HEK293 (cell line): ENCODE measurements around the gene MPPE1.

ENCODE experiments used
- CTCF ChIP-seq: fragments of 450-650 bp; formaldehyde crosslinking; IDR thresholded peaks from 2 replicates; pipeline ENCODE4 v1.5.1; 2016; ENCODE audit warnings: missing biosample characterization, missing genetic modification characterization
- FEZF1 ChIP-seq: fragments of 450-650 bp; formaldehyde crosslinking; IDR thresholded peaks from 2 replicates; pipeline ENCODE4 v1.5.1; 2016; ENCODE audit warnings: missing biosample characterization, missing genetic modification characterization
- GFI1B ChIP-seq: fragments of 450-650 bp; formaldehyde crosslinking; IDR thresholded peaks from 2 replicates; pipeline ENCODE4 v1.5.1; 2016; ENCODE audit warnings: missing biosample characterization, missing genetic modification characterization
- HOXC10 ChIP-seq: sonication (generic); formaldehyde crosslinking; IDR thresholded peaks from 2 replicates; pipeline ENCODE4 v1.8.1; 2023; ENCODE audit warnings: mild to moderate bottlenecking, missing genetic modification reagents
- KLF1 ChIP-seq: fragments of 450-650 bp; formaldehyde crosslinking; IDR thresholded peaks from 2 replicates; pipeline ENCODE4 v1.5.1; 2016; ENCODE audit warnings: missing biosample characterization, missing genetic modification characterization
- KLF9 ChIP-seq: fragments of 450-650 bp; formaldehyde crosslinking; IDR thresholded peaks from 2 replicates; pipeline ENCODE4 v1.5.1; 2016; ENCODE audit warnings: missing biosample characterization, missing genetic modification characterization, low read depth
- MYNN ChIP-seq: fragments of 450-650 bp; formaldehyde crosslinking; IDR thresholded peaks from 2 replicates; pipeline ENCODE4 v1.5.1; 2016; ENCODE audit warnings: missing biosample characterization, missing genetic modification characterization, borderline replicate concordance
- PATZ1 ChIP-seq: fragments of 450-650 bp; formaldehyde crosslinking; IDR thresholded peaks from 2 replicates; pipeline ENCODE4 v1.5.1; 2016; ENCODE audit warnings: missing biosample characterization, missing genetic modification characterization
- SETDB1 ChIP-seq: IDR thresholded peaks from one replicate; pipeline ENCODE4 v1.6.1; 2017; ENCODE audit warnings: mild to moderate bottlenecking, low read length, moderate library complexity, mixed read lengths; ENCODE audit not compliant: insufficient read length
- SP3 ChIP-seq: fragments of 450-650 bp; formaldehyde crosslinking; IDR thresholded peaks from 2 replicates; pipeline ENCODE4 v1.5.1; 2016; ENCODE audit warnings: missing biosample characterization, missing genetic modification characterization
- TCF7L2 ChIP-seq: IDR thresholded peaks from 2 replicates; pipeline ENCODE4 v1.6.1; 2011; ENCODE audit warnings: low read depth, mild to moderate bottlenecking, inconsistent platforms, low read length, moderate library complexity, borderline replicate concordance
- ZBTB1 ChIP-seq: fragments of 450-650 bp; formaldehyde crosslinking; IDR thresholded peaks from 2 replicates; pipeline ENCODE4 v1.5.1; 2016; ENCODE audit warnings: missing biosample characterization, missing genetic modification characterization
- ZBTB17 ChIP-seq: fragments of 450-650 bp; formaldehyde crosslinking; IDR thresholded peaks from 2 replicates; pipeline ENCODE4 v1.5.1; 2016; ENCODE audit warnings: missing biosample characterization, missing genetic modification characterization
- ZNF133 ChIP-seq: fragments of 450-650 bp; formaldehyde crosslinking; IDR thresholded peaks from 2 replicates; pipeline ENCODE4 v1.5.1; 2016; ENCODE audit warnings: missing biosample characterization, missing genetic modification characterization
- ZNF138 ChIP-seq: fragments of 450-650 bp; formaldehyde crosslinking; IDR thresholded peaks from 2 replicates; pipeline ENCODE4 v1.5.1; 2016; ENCODE audit warnings: missing biosample characterization, missing genetic modification characterization, borderline replicate concordance
- ZNF146 ChIP-seq: fragments of 450-650 bp; formaldehyde crosslinking; IDR thresholded peaks from 2 replicates; pipeline ENCODE4 v1.5.1; 2016; ENCODE audit warnings: missing biosample characterization, missing genetic modification characterization
- ZNF169 ChIP-seq: fragments of 450-650 bp; formaldehyde crosslinking; IDR thresholded peaks from 2 replicates; pipeline ENCODE4 v1.5.1; 2016; ENCODE audit warnings: missing biosample characterization, missing genetic modification characterization
- ZNF18 ChIP-seq: fragments of 450-650 bp; formaldehyde crosslinking; IDR thresholded peaks from 2 replicates; pipeline ENCODE4 v1.5.1; 2016; ENCODE audit warnings: missing biosample characterization, missing genetic modification characterization
- ZNF2 ChIP-seq: fragments of 450-650 bp; formaldehyde crosslinking; IDR thresholded peaks from 2 replicates; pipeline ENCODE4 v1.5.1; 2016; ENCODE audit warnings: missing biosample characterization, missing genetic modification characterization
- ZNF302 ChIP-seq: fragments of 450-650 bp; formaldehyde crosslinking; IDR thresholded peaks from 2 replicates; pipeline ENCODE4 v1.5.1; 2016; ENCODE audit warnings: missing biosample characterization, missing genetic modification characterization, low read depth
- ZNF335 ChIP-seq: fragments of 450-650 bp; formaldehyde crosslinking; conservative IDR thresholded peaks from 2 replicates; pipeline ENCODE4 v1.5.1; 2016; ENCODE audit warnings: missing biosample characterization, missing genetic modification characterization
- ZNF341 ChIP-seq: fragments of 450-650 bp; formaldehyde crosslinking; IDR thresholded peaks from 2 replicates; pipeline ENCODE4; 2016; ENCODE audit warnings: low read depth, missing biosample characterization, missing genetic modification characterization
- ZNF350 ChIP-seq: fragments of 450-650 bp; formaldehyde crosslinking; IDR thresholded peaks from 2 replicates; pipeline ENCODE4 v1.5.0; 2017; ENCODE audit warnings: missing biosample characterization, mild to moderate bottlenecking, missing genetic modification characterization
- ZNF391 ChIP-seq: fragments of 450-650 bp; formaldehyde crosslinking; IDR thresholded peaks from 2 replicates; pipeline ENCODE4 v1.5.1; 2016; ENCODE audit warnings: low read depth, missing biosample characterization, missing genetic modification characterization, borderline replicate concordance
- ZNF48 ChIP-seq: fragments of 450-650 bp; formaldehyde crosslinking; IDR thresholded peaks from 2 replicates; pipeline ENCODE4 v1.5.1; 2016; ENCODE audit warnings: missing biosample characterization, missing genetic modification characterization
- ZNF530 ChIP-seq: fragments of 450-650 bp; formaldehyde crosslinking; IDR thresholded peaks from 2 replicates; pipeline ENCODE4 v1.5.1; 2016; ENCODE audit warnings: low read depth, missing biosample characterization, missing genetic modification characterization
- ZNF555 ChIP-seq: fragments of 450-650 bp; formaldehyde crosslinking; conservative IDR thresholded peaks from 2 replicates; pipeline ENCODE4 v1.5.1; 2017; ENCODE audit warnings: missing biosample characterization, mild to moderate bottlenecking, missing genetic modification characterization, inconsistent platforms
- ZNF560 ChIP-seq: fragments of 450-650 bp; formaldehyde crosslinking; IDR thresholded peaks from 2 replicates; pipeline ENCODE4 v1.5.1; 2017; ENCODE audit warnings: missing biosample characterization, missing genetic modification characterization, borderline replicate concordance
- ZNF654 ChIP-seq: fragments of 450-650 bp; formaldehyde crosslinking; IDR thresholded peaks from 2 replicates; pipeline ENCODE4 v1.5.1; 2016; ENCODE audit warnings: low read depth, missing biosample characterization, missing genetic modification characterization
- ZNF670 ChIP-seq: fragments of 450-650 bp; formaldehyde crosslinking; IDR thresholded peaks from 2 replicates; pipeline ENCODE4 v1.5.1; 2016; ENCODE audit warnings: missing biosample characterization, missing genetic modification characterization, low read depth
- ZNF692 ChIP-seq: fragments of 450-650 bp; formaldehyde crosslinking; IDR thresholded peaks from 2 replicates; pipeline ENCODE4 v1.5.1; 2016; ENCODE audit warnings: missing biosample characterization, missing genetic modification characterization
- ZNF768 ChIP-seq: fragments of 450-650 bp; formaldehyde crosslinking; IDR thresholded peaks from 2 replicates; pipeline ENCODE4 v1.5.1; 2018; ENCODE audit warnings: missing biosample characterization, mild to moderate bottlenecking, missing genetic modification characterization
- ZSCAN5A ChIP-seq: fragments of 450-650 bp; formaldehyde crosslinking; IDR thresholded peaks from 2 replicates; pipeline ENCODE4 v1.5.1; 2016; ENCODE audit warnings: missing biosample characterization, missing genetic modification characterization

MPPE1 gene

GRCh38 chr18:11849841-11850634 is 58.1 kb downstream of the MPPE1 start (continued):
- TF ChIP-seq ZNF654 (tag by site-specific recombination), result no peak
- TF ChIP-seq ZBTB1 (tag by site-specific recombination), result no peak
- peak; percentile 41; the same call in 1 of the 2 replicates for TF ChIP-seq ZNF391 (tag by site-specific recombination)
- TF ChIP-seq ZNF692 (tag by site-specific recombination), result peak; percentile 66
- no peak for TF ChIP-seq ZSCAN5A (tag by site-specific recombination)
- no peak for TF ChIP-seq ZNF302 (tag by site-specific recombination)
- TF ChIP-seq MYNN (tag by site-specific recombination), result no peak
- TF ChIP-seq TCF7L2, result no peak
- TF ChIP-seq ZNF768, result no peak
- TF ChIP-seq GFI1B (tag by site-specific recombination), result peak; percentile 34; the same call in 1 of the 2 replicates
- peak; percentile 85 for TF ChIP-seq ZNF335
- peak; percentile 69 for TF ChIP-seq PATZ1 (tag by site-specific recombination)
- TF ChIP-seq KLF1 (tag by site-specific recombination), result 0 out of 2 replicates have a peak, but pooled peaks have one; percentile 3
- no peak for TF ChIP-seq ZNF530 (tag by site-specific recombination)
- no peak for TF ChIP-seq ZNF670 (tag by site-specific recombination)
- TF ChIP-seq ZNF18 (tag by site-specific recombination), result peak; percentile 84
- peak; percentile 67 for TF ChIP-seq ZBTB17
- TF ChIP-seq ZNF555 (tag by site-specific recombination), result no peak
- TF ChIP-seq SP3, result no peak
- no peak for TF ChIP-seq ZNF138
- no peak for TF ChIP-seq ZNF560 (tag by site-specific recombination)
- TF ChIP-seq HOXC10 (CRISPR knock-in tag), result no peak
- no peak for TF ChIP-seq ZNF146 (tag by site-specific recombination)
- no peak for TF ChIP-seq ZNF2 (tag by site-specific recombination)
- no peak for TF ChIP-seq KLF9
- TF ChIP-seq FEZF1, result peak; percentile 67; the same call in 1 of the 2 replicates
- TF ChIP-seq ZNF133 (tag by site-specific recombination), result no peak
- no peak for TF ChIP-seq ZNF350
- no peak for TF ChIP-seq ZNF48 (tag by site-specific recombination)
- TF ChIP-seq ZNF169, result no peak
- peak; percentile 34 for TF ChIP-seq CTCF (tag by site-specific recombination)
- no peak for TF ChIP-seq SETDB1
- TF ChIP-seq ZNF341 (tag by site-specific recombination), result peak; percentile 58
